ENCODE measurements around the gene GLI3.

Gene GLI3

GRCh38 chr7:41911792-41912191, 325.2 kb downstream of the GLI3 start:
- no peak for DNase-seq
